Upper lobe of left lung (tissue), 6 donors: ENCODE results near the gene CASP14. TPM values are rescaled to one million over a fixed set of nuclear protein-coding genes. Genes with fewer than 3 reads are reported as not detected.

Source experiments
- ATAC-seq, 2 donors: fragments of 200-7000 bp; cut with Tn5 transposase; one replicate each; pipeline ENCODE4 v1.9.1; 2022; ENCODE audit warnings: mild to moderate bottlenecking in 2 of 2, moderate library complexity in 2 of 2; ENCODE audit not compliant: low FRiP score in 2 of 2
- DNase-seq, 2 donors: peaks; one replicate each; pipeline ENCODE4 v3.0.0-alpha.2; 2019 to 2020
- H3K27ac ChIP-seq, 4 donors: fragments of 200-600 bp; sonication (generic); one replicate each; pipeline ENCODE4 v1.5.1; 2016 to 2019
- H3K27me3 ChIP-seq, 4 donors: fragments of 200-600 bp; sonication (generic); one replicate each; pipeline ENCODE4 v1.5.1; 2017 to 2019
- H3K36me3 ChIP-seq, 4 donors: fragments of 200-600 bp; sonication (generic); one replicate each; pipeline ENCODE4 v1.5.1; 2016 to 2019
- H3K4me1 ChIP-seq, 4 donors: fragments of 200-600 bp; sonication (generic); one replicate each; pipeline ENCODE4 v1.5.1; 2018 to 2019
- H3K4me3 ChIP-seq, 4 donors: fragments of 200-600 bp; sonication (generic); one replicate each; pipeline ENCODE4 v1.5.1; 2017 to 2019; ENCODE audit warnings: mild to moderate bottlenecking in 2 of 4, moderate library complexity in 1 of 4
- H3K9me3 ChIP-seq, 4 donors: fragments of 200-600 bp; sonication (generic); one replicate each; pipeline ENCODE4 v1.5.1; 2018 to 2019
- EP300 ChIP-seq, 4 donors: sonication (generic); formaldehyde crosslinking; IDR thresholded peaks; one replicate each; pipeline ENCODE4 v1.5.1; 2017; ENCODE audit warnings: antibody characterized with exemption in 4 of 4, control low read depth in 2 of 4
- POLR2A ChIP-seq, 4 donors: fragments of 450-650 bp; IDR thresholded peaks; one replicate each; pipeline ENCODE4 v1.5.1; 2016 to 2017; ENCODE audit warnings: antibody characterized with exemption in 4 of 4, mild to moderate bottlenecking in 2 of 4
- POLR2AphosphoS5 ChIP-seq, 2 donors: sonication (generic); formaldehyde crosslinking; IDR thresholded peaks; one replicate each; pipeline ENCODE4 v1.5.1; 2017; ENCODE audit warnings: antibody characterized with exemption in 2 of 2
- WGBS, 2 donors: methylation state at CpG; one replicate each; pipeline ENCODE4 v1.1.5; 2017 to 2018; 5-methylcytosine and 5-hydroxymethylcytosine counted together
- total RNA-seq, 6 donors: library from RNA; depleted of rRNA in 4 of 6; stranded (reverse); fragments of >200 nt in 4 of 6; gene quantifications; one replicate each; pipeline versions ENCODE4 v1.1.0 to v1.2.1, GENCODE V29; 2016 to 2021
- donor health status: DM: no; HTN: no; CAD: no; lungs with moderate emphysema.
- donor health status: DM: no; HTN: yes; CAD: no; lungs with severe emphysema.

CASP14 gene
- total RNA-seq, 6 donors from 2014 or later: not detected

DNA sequence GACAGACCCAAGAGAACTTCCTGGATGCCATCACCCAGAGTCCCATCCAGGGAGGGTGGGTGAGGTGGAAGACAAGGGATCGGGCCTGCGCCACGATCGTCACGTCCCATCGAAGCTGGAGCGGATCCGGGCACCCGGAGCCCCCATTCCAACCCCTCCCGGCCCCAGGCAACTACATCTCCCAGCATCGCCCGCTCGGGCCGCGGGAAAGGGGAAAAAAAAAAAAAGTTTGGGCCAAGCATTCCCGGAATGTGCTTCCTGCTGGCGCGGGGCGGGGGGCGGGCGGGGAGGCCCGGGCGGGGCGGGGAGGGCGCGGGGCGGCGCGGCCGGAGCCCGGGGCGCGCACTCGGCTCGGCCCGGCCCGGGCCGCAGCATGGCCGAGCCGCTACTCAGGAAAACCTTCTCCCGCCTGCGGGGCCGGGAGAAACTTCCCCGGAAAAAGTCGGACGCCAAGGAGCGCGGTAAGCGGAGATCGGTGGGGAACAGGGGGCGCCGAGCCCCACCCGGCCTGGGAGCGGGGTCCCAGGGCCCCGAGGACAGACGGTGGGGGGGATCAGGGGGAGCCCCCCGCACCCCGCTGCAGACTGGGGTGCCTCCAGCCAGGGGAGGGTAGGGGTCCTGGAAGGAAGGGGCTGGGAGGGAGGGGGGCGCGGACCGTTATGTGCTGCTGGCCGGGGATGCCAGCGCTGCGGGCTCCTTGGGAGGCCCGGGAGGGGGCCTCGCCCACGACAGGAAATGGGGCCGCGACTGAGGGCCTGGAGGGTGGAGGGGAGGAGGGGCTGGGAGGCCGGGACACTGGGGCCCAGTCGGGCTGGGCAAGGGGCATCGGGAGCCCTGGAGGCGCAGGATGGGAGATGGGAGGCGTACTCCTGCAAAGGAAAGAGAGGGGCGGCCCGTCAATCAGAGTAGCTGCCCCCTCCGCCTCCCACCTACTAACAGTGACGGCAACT is 58.1 kb downstream of the CASP14 start, which contains the start of gene SYDE1:
TSS of gene SYDE1 (plus strand) at position 341 of the 950 bp plus-strand sequence. CDS start at position 374, 33 bp downstream.
- Histone ChIP-seq H3K4me3 (peak within 1 kb of the TSS; percentile 81 to 96 (median 82)), H3K36me3 (peaks cover 0 to 37% (median 28%) of the 10 kb centered on the region in 4 donors), H3K9me3 (peaks cover 0 to 6% (median 3%) of the 10 kb centered on the region in 4 donors), H3K4me1 (peaks cover 9 to 20% (median 14%) of the 10 kb centered on the region in 4 donors), H3K27ac (peak within 1 kb of the TSS; percentile 86 to 94 (median 91)), H3K27me3 (peaks cover 0 to 3% (median 0%) of the 10 kb centered on the region in 4 donors)
- TF ChIP-seq POLR2A (IDR thresholded peaks at IDR 0.05) (peak in 2 of 4 donors; percentile 31 to 44), POLR2AphosphoS5 (IDR thresholded peaks at IDR 0.05) (peak; percentile 24 to 25), EP300 (IDR thresholded peaks at IDR 0.05) (no peak)
- 2 to 5% methylated on average over 32 to 62 of the region's 78 CpGs for WGBS, 2 donors
- peak in 1 of 2 donors; percentile 82 for DNase-seq
- peak; percentile 6 to 79 for ATAC-seq

Other genes with a start within 250 kb of the CASP14 start
- not detected for gene OR7A5, start 214.3 kb upstream of the CASP14 start, total RNA-seq
- not detected for gene OR7C1, start 214.3 kb upstream of the CASP14 start, total RNA-seq
- gene OR7A10, start 200.6 kb upstream of the CASP14 start, total RNA-seq: not detected
- gene OR7A17, start 163.3 kb upstream of the CASP14 start, total RNA-seq: not detected
- gene OR7C2, start 108.0 kb upstream of the CASP14 start, total RNA-seq: not detected
- gene SLC1A6, start 69.6 kb upstream of the CASP14 start, total RNA-seq: not detected
- gene OR1I1, start 32.7 kb downstream of the CASP14 start, total RNA-seq: not detected
- gene SYDE1, start 57.9 kb downstream of the CASP14 start, total RNA-seq: 10 to 100 TPM in 5 of 6 donors, 1 to 10 TPM in 1; 7.0 to 28.4 (median 14.2) TPM
- gene NOTCH3, start 151.5 kb downstream of the CASP14 start, total RNA-seq: 10 to 100 TPM; 23.9 to 56.6 (median 43.1) TPM
- gene EPHX3, start 183.0 kb downstream of the CASP14 start, total RNA-seq: 1 to 10 TPM; 2.0 to 4.8 (median 2.3) TPM